Thyroid gland (tissue), 4 donors: ENCODE measurements around the gene LNPEP.

Experiments
- CTCF ChIP-seq, 6 experiments: fragments of 200-600 bp in 3 of 6; fragments of 450-650 bp in 3 of 6; sonication (generic) in 3 of 6; IDR thresholded peaks; one replicate each; pipeline ENCODE4 v1.5.1; 2016 to 2019; ENCODE audit warnings: antibody characterized with exemption in 6 of 6, mild to moderate bottlenecking in 2 of 6, inconsistent platforms in 1 of 6, moderate library complexity in 1 of 6
- POLR2A ChIP-seq, 2 donors: fragments of 450-650 bp; IDR thresholded peaks; one replicate each; pipeline ENCODE4 v1.6.1; 2017; ENCODE audit warnings: antibody characterized with exemption in 2 of 2, mild to moderate bottlenecking in 2 of 2, moderate library complexity in 1 of 2

GRCh38 chr5:96930058-96930457 lies 5.8 kb upstream of the LNPEP start:
- TF ChIP-seq CTCF (IDR thresholded peaks at IDR 0.05) (no peak), POLR2A (IDR thresholded peaks at IDR 0.05) (no peak)
